Loucy (cell line): Measurements from ENCODE around the gene TDRD7.

ENCODE experiments used
- H2AFZ ChIP-seq: fragments of 200-600 bp; sonication (generic); 2 replicates; pipeline ENCODE4 v1.6.0; 2016; ENCODE audit warnings: antibody characterized with exemption, mild to moderate bottlenecking, low read length, moderate library complexity
- H3F3A ChIP-seq: fragments of 200-600 bp; 2 replicates; pipeline ENCODE4 v1.6.0; 2016; ENCODE audit warnings: antibody characterized with exemption, low read depth, mild to moderate bottlenecking
- H3K27me3 ChIP-seq: fragments of 200-600 bp; sonication (generic); 2 replicates; pipeline ENCODE4 v1.6.1; 2014; ENCODE audit warnings: low read length, mild to moderate bottlenecking; ENCODE audit not compliant: insufficient read depth, poor library complexity, severe bottlenecking
- H3K36me3 ChIP-seq: fragments of 200-600 bp; sonication (generic); 2 replicates; pipeline ENCODE4 v1.6.1; 2016; ENCODE audit warnings: low read length; ENCODE audit not compliant: insufficient read depth
- H3K4me1 ChIP-seq: fragments of 200-600 bp; sonication (generic); 2 replicates; pipeline ENCODE4 v1.5.1; 2014; ENCODE audit warnings: low read length, mild to moderate bottlenecking; ENCODE audit not compliant: insufficient read depth, poor library complexity, severe bottlenecking
- H3K4me2 ChIP-seq: fragments of 200-600 bp; sonication (generic); 2 replicates; pipeline ENCODE4 v1.6.0; 2014; ENCODE audit warnings: antibody characterized with exemption, low read length, low read depth, mild to moderate bottlenecking; ENCODE audit not compliant: poor library complexity, severe bottlenecking
- H3K4me3 ChIP-seq: fragments of 200-600 bp; sonication (generic); 2 replicates; pipeline ENCODE4 v1.5.1; 2014; ENCODE audit warnings: low read length, mild to moderate bottlenecking, mixed read lengths; ENCODE audit not compliant: poor library complexity, severe bottlenecking
- H3K79me2 ChIP-seq: fragments of 200-600 bp; sonication (generic); 2 replicates; pipeline ENCODE4 v1.6.1; 2014; ENCODE audit warnings: low read length; ENCODE audit not compliant: insufficient read depth
- H3K9ac ChIP-seq: fragments of 200-600 bp; sonication (generic); 2 replicates; pipeline ENCODE4 v1.6.0; 2014; ENCODE audit warnings: mild to moderate bottlenecking, low read depth, low read length, moderate library complexity; ENCODE audit not compliant: poor library complexity, severe bottlenecking
- H3K9me2 ChIP-seq: fragments of 200-600 bp; sonication (generic); replicated peaks from 2 replicates; pipeline ENCODE4 v1.6.1; 2016; ENCODE audit warnings: low read depth, low read length, mixed read lengths
- H3K9me3 ChIP-seq: fragments of 200-600 bp; sonication (generic); 2 replicates; pipeline ENCODE4 v1.6.1; 2014; ENCODE audit warnings: mild to moderate bottlenecking, antibody characterized with exemption, low read length, low read depth; ENCODE audit not compliant: insufficient read depth
- H4K20me1 ChIP-seq: fragments of 200-600 bp; sonication (generic); 2 replicates; pipeline ENCODE4 v1.6.0; 2014; ENCODE audit warnings: antibody characterized with exemption, low read length, mild to moderate bottlenecking; ENCODE audit not compliant: insufficient read depth, poor library complexity, severe bottlenecking
- CTCF ChIP-seq: fragments of 200-600 bp; sonication (generic); conservative IDR thresholded peaks from 2 replicates; pipeline ENCODE4 v1.5.1; 2014; ENCODE audit warnings: mild to moderate bottlenecking, antibody characterized with exemption, low read length
- EZH2phosphoT487 ChIP-seq: fragments of 200-600 bp; IDR thresholded peaks from 2 replicates; pipeline ENCODE4 v1.6.1; 2018; ENCODE audit warnings: antibody characterized with exemption, mild to moderate bottlenecking, moderate library complexity, borderline replicate concordance

Gene TDRD7

GRCh38 chr9:97506787-97507186 is 94.9 kb downstream of the TDRD7 start:
- Histone ChIP-seq H2AFZ (no peak overlapping the region), H3K79me2 (no peaks in the 10 kb centered on the region), H3K9me2 (no peaks in the 10 kb centered on the region), H3K4me2 (no peak overlapping the region), H3K9ac (no peak overlapping the region), H3K9me3 (no peaks in the 10 kb centered on the region), H3F3A (no peaks in the 10 kb centered on the region), H3K27me3 (peaks cover 10% of the 10 kb centered on the region), H3K4me3 (no peak overlapping the region), H3K36me3 (no peaks in the 10 kb centered on the region), H4K20me1 (no peaks in the 10 kb centered on the region), H3K4me1 (no peaks in the 10 kb centered on the region)
- TF ChIP-seq CTCF (no peak), EZH2phosphoT487 (no peak)

DNA sequence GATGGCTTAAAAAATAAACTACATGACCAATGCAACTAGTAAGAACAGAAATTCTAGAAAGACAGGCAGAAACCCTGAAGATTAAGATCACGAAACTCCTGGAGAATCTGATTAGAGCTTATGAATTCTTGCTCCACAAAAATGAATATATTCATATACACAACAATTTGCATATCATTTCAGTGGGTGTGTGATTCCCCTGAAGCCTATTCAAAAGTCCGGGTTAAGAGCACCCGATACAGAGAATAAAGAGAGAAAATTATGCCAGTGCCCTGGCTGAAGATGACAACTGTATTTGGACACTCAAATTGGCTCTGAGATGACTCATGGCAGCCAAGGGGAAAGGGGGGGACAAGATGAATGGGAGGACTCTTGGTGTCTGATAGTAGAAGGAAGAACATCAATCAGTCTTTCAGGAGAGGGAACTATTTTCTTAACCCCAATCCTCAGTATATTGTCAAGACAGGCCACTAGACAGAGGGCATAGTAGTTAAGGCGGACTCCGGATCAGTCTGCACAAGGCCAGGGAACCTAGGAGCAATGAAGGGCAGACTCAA is 95.6 kb downstream of the TDRD7 start:
- Histone ChIP-seq H4K20me1 (no peaks in the 10 kb centered on the region), H3K27me3 (peaks cover 5% of the 10 kb centered on the region), H3K4me2 (no peak overlapping the region), H3K4me3 (no peak overlapping the region), H3K4me1 (no peaks in the 10 kb centered on the region), H3K36me3 (no peaks in the 10 kb centered on the region), H2AFZ (no peak overlapping the region), H3K9ac (no peak overlapping the region), H3K9me2 (no peaks in the 10 kb centered on the region), H3K9me3 (no peaks in the 10 kb centered on the region), H3K79me2 (no peaks in the 10 kb centered on the region), H3F3A (no peaks in the 10 kb centered on the region)
- no peak for TF ChIP-seq CTCF
- no peak for TF ChIP-seq EZH2phosphoT487

- TF ChIP-seq CTCF (no peak), EZH2phosphoT487 (no peak)
- Histone ChIP-seq H2AFZ (no peak overlapping the region), H3F3A (no peaks in the 10 kb centered on the region), H4K20me1 (no peaks in the 10 kb centered on the region), H3K4me1 (no peaks in the 10 kb centered on the region), H3K27me3 (peaks cover 5% of the 10 kb centered on the region), H3K4me3 (no peak overlapping the region), H3K36me3 (no peaks in the 10 kb centered on the region), H3K9ac (no peak overlapping the region), H3K79me2 (no peaks in the 10 kb centered on the region), H3K9me3 (no peaks in the 10 kb centered on the region), H3K9me2 (no peaks in the 10 kb centered on the region), H3K4me2 (no peak overlapping the region)
Measured at GRCh38 chr9:97508852-97509251, 97.0 kb downstream of the TDRD7 start.
